CD8-positive, alpha-beta memory T cell (primary cell): ENCODE measurements around the gene MRPL38. TPM values are rescaled to one million over a fixed set of nuclear protein-coding genes. Genes with fewer than 3 reads are reported as not detected.
"Not testable (repeated sequence)": the region's sequence is repeated elsewhere in the genome, so short reads cannot be mapped to it uniquely, and the experiment has no call there.

ENCODE experiments used
- CTCF ChIA-PET: fragments of 350-600 bp; sonication (Branson Sonifier 250); formaldehyde crosslinking; loops from one replicate; lab custom pipeline; 2021; ENCODE audit warnings: antibody characterized with exemption; lab: Charles Lee
- POLR2A ChIA-PET: fragments of 350-600 bp; sonication (Branson Sonifier 250); formaldehyde crosslinking; loops from one replicate; lab custom pipeline; 2021; ENCODE audit warnings: antibody characterized with exemption; lab: Charles Lee
- DNase-seq, 5 donors: peaks; one replicate each; pipeline versions ENCODE4 v3.0.0 to v3.0.0-alpha.2; 2020 to 2022; ENCODE audit warnings: mixed read lengths in 1 of 5
- H3K27ac ChIP-seq: one replicate; pipeline ENCODE4 v1.7.0; 2013; ENCODE audit warnings: low read depth, mild to moderate bottlenecking, low read length, moderate library complexity
- H3K27me3 ChIP-seq: 2 replicates; pipeline ENCODE4 v1.7.0; 2013; ENCODE audit warnings: low read length, mild to moderate bottlenecking; ENCODE audit not compliant: insufficient read depth, poor library complexity, severe bottlenecking
- H3K36me3 ChIP-seq: 2 replicates; pipeline ENCODE4 v1.7.0; 2013; ENCODE audit warnings: mild to moderate bottlenecking, low read length, moderate library complexity; ENCODE audit not compliant: insufficient read depth
- H3K4me1 ChIP-seq: 2 replicates; pipeline ENCODE4 v1.7.0; 2013; ENCODE audit warnings: mild to moderate bottlenecking, low read length, moderate library complexity; ENCODE audit not compliant: insufficient read depth
- H3K4me3 ChIP-seq: 2 replicates; pipeline ENCODE4 v1.7.0; 2013; ENCODE audit warnings: mild to moderate bottlenecking, low read length
- H3K9me3 ChIP-seq: 2 replicates; pipeline ENCODE4 v1.7.0; 2013; ENCODE audit warnings: mild to moderate bottlenecking, low read length
- H3K27ac Mint-ChIP-seq, 8 donors: one replicate each; pipeline ENCODE4 v1.8.0; 2020 to 2021; ENCODE audit warnings: mixed read lengths in 8 of 8, mild to moderate bottlenecking in 6 of 8, inconsistent platforms in 3 of 8, moderate library complexity in 3 of 8
- H3K27me3 Mint-ChIP-seq, 2 donors: one replicate each; pipeline ENCODE4 v1.8.0; 2020 to 2021; ENCODE audit warnings: mixed read lengths in 2 of 2, mild to moderate bottlenecking in 1 of 2, moderate library complexity in 1 of 2
- H3K36me3 Mint-ChIP-seq, 3 donors: one replicate each; pipeline ENCODE4 v1.8.0; 2020 to 2021; ENCODE audit warnings: mixed read lengths in 3 of 3, inconsistent platforms in 1 of 3, mild to moderate bottlenecking in 1 of 3
- H3K4me1 Mint-ChIP-seq, 3 donors: one replicate each; pipeline ENCODE4 v1.8.0; 2020 to 2021; ENCODE audit warnings: mixed read lengths in 3 of 3, inconsistent platforms in 1 of 3, mild to moderate bottlenecking in 1 of 3
- H3K4me3 Mint-ChIP-seq, 7 donors: one replicate each; pipeline ENCODE4 v1.8.0; 2020 to 2021; ENCODE audit warnings: mixed read lengths in 7 of 7, mild to moderate bottlenecking in 6 of 7, moderate library complexity in 4 of 7, inconsistent platforms in 2 of 7
- H3K9me3 Mint-ChIP-seq, 5 donors: one replicate each; pipeline ENCODE4 v1.8.0; 2020 to 2022; ENCODE audit warnings: mixed read lengths in 5 of 5, mild to moderate bottlenecking in 3 of 5, moderate library complexity in 2 of 5, inconsistent platforms in 1 of 5
- polyA plus RNA-seq: library from polyadenylated mRNA; unstranded; fragments of 300-500 nt; fragmentation: Illumina TruSeq; gene quantifications from one replicate; pipeline ENCODE4 v1.2.3, GENCODE V29; 2021
- total RNA-seq, 2 experiments: library from RNA; stranded (reverse); gene quantifications; one replicate each; pipeline ENCODE4 v1.2.3, GENCODE V29; 2021

The MRPL38 gene
- total and polyA plus RNA-seq, 3 experiments from 2014 or later, result 73.1 to 180 (median 171) TPM

GRCh38 chr17:75864887-75865286, 39.8 kb downstream of the MRPL38 start:
- H3K36me3 Mint-ChIP-seq, H3K9me3 Mint-ChIP-seq, H3K27me3 ChIP-seq, H3K9me3 ChIP-seq, H3K27me3 Mint-ChIP-seq, H3K36me3 ChIP-seq: not testable (repeated sequence)
- ChIA-PET POLR2A (interaction anchor here (0.5 to 1.6 kb wide), 10 partner anchors 8 to 681 kb away, joined by 3 to 12 read pairs (median 5); partner anchors contain the start of genes TRIM47, UNK and WBP2), CTCF (interaction anchor here (0.8 to 2.3 kb wide), 8 partner anchors 9 to 141 kb away, joined by 4 to 12 read pairs (median 5); partner anchors contain the start of genes TRIM47, TRIM65 and WBP2)
- Mint-ChIP-seq H3K4me3 (peak overlapping the region; percentile 33 to 79 (median 69)), H3K4me1 (peaks cover 22 to 30% (median 26%) of the 10 kb centered on the region in 3 donors), H3K27ac (peak overlapping the region; percentile 85 to 99 (median 92))
- peaks cover 16% of the 10 kb centered on the region for H3K4me1 ChIP-seq
- peak in 2 of 5 donors; percentile 47 to 70 for DNase-seq
- H3K27ac ChIP-seq, result peak overlapping the region; percentile 71
- H3K4me3 ChIP-seq, result peak overlapping the region; percentile 5

- no peaks in the 10 kb centered on the region for H3K36me3 ChIP-seq
- H3K27me3 ChIP-seq, result no peaks in the 10 kb centered on the region
- peak overlapping the region; percentile 71 for H3K27ac ChIP-seq
- no peaks in the 10 kb centered on the region for H3K36me3 Mint-ChIP-seq
- H3K4me1 Mint-ChIP-seq, result peaks cover 22 to 30% (median 26%) of the 10 kb centered on the region in 3 donors
- peak overlapping the region; percentile 5 for H3K4me3 ChIP-seq
- CTCF ChIA-PET, result interaction anchor here (0.8 to 2.3 kb wide), 8 partner anchors 9 to 141 kb away, joined by 4 to 12 read pairs (median 5); partner anchors contain the start of genes TRIM47, TRIM65 and WBP2
- peaks cover 0 to 2% of the 10 kb centered on the region in 2 donors for H3K27me3 Mint-ChIP-seq
- H3K4me1 ChIP-seq, result peaks cover 16% of the 10 kb centered on the region
- peak; percentile 19 to 66 (median 47) for DNase-seq
- H3K27ac Mint-ChIP-seq, result peak overlapping the region; percentile 85 to 99 (median 92)
- POLR2A ChIA-PET, result interaction anchor here (0.5 to 1.6 kb wide), 10 partner anchors 9 to 681 kb away, joined by 3 to 12 read pairs (median 5); partner anchors contain the start of genes TRIM47, UNK and WBP2
- peak overlapping the region; percentile 33 to 79 (median 69) for H3K4me3 Mint-ChIP-seq
- H3K9me3 Mint-ChIP-seq, result no peaks in the 10 kb centered on the region
- no peaks in the 10 kb centered on the region for H3K9me3 ChIP-seq
Measured at GRCh38 chr17:75864448-75864871, 40.2 kb downstream of the MRPL38 start.

- POLR2A ChIA-PET, result interaction anchor here (0.8 to 1.2 kb wide), 2 partner anchors 14 to 34 kb away, joined by 3 read pairs; no protein-coding TSS in a partner anchor
- Mint-ChIP-seq H3K27ac (peak overlapping the region in 4 of 8 donors; percentile 66 to 79 (median 70)), H3K27me3 (peaks cover 0 to 2% of the 10 kb centered on the region in 2 donors), H3K9me3 (no peaks in the 10 kb centered on the region), H3K36me3 (no peaks in the 10 kb centered on the region), H3K4me3 (no peak overlapping the region), H3K4me1 (peaks cover 27 to 41% (median 30%) of the 10 kb centered on the region in 3 donors)
- DNase-seq, result no peak
- H3K36me3 ChIP-seq, result no peaks in the 10 kb centered on the region
- H3K4me3 ChIP-seq, result no peak overlapping the region
- H3K27ac ChIP-seq, result no peak overlapping the region
- CTCF ChIA-PET, result interaction anchor here (0.8 to 6.1 kb wide), 18 partner anchors 8 to 114 kb away, joined by 3 to 42 read pairs (median 8); partner anchors contain the start of genes TRIM47, TRIM65, UNC13D and UNK
- H3K4me1 ChIP-seq, result peaks cover 16% of the 10 kb centered on the region
- no peaks in the 10 kb centered on the region for H3K27me3 ChIP-seq
- H3K9me3 ChIP-seq, result no peaks in the 10 kb centered on the region
Measured at GRCh38 chr17:75861927-75862317, 42.8 kb downstream of the MRPL38 start.

GRCh38 chr17:75859358-75859757, 45.3 kb downstream of the MRPL38 start:
- ChIA-PET CTCF (interaction anchor here (0.9 to 6.1 kb wide), 7 partner anchors 12 to 226 kb away, joined by 3 to 42 read pairs (median 3); partner anchors contain the start of genes SMIM5, TRIM65 and UNK), POLR2A (interaction anchor here (0.6 to 1.1 kb wide), 2 partner anchors 13 to 94 kb away, joined by 3 read pairs; no protein-coding TSS in a partner anchor)
- not testable (repeated sequence) for H3K27me3 Mint-ChIP-seq, H3K27me3 ChIP-seq, H3K36me3 ChIP-seq, H3K4me3 Mint-ChIP-seq, H3K4me3 ChIP-seq, H3K27ac ChIP-seq, DNase-seq, H3K9me3 ChIP-seq, H3K9me3 Mint-ChIP-seq, H3K36me3 Mint-ChIP-seq
- H3K4me1 Mint-ChIP-seq, result peaks cover 19 to 35% (median 21%) of the 10 kb centered on the region in 3 donors
- peaks cover 16% of the 10 kb centered on the region for H3K4me1 ChIP-seq
- peak overlapping the region in 1 of 8 donors; percentile 57 for H3K27ac Mint-ChIP-seq

- Mint-ChIP-seq H3K27me3 (no peaks in the 10 kb centered on the region), H3K9me3 (no peaks in the 10 kb centered on the region), H3K4me3 (peak overlapping the region in 1 of 7 donors; percentile 92), H3K36me3 (peaks cover 3 to 18% (median 3%) of the 10 kb centered on the region in 3 donors), H3K4me1 (peaks cover 21 to 39% (median 21%) of the 10 kb centered on the region in 3 donors), H3K27ac (peak overlapping the region in 7 of 8 donors; percentile 83 to 93 (median 88))
- Histone ChIP-seq H3K9me3 (no peaks in the 10 kb centered on the region), H3K4me3 (peak overlapping the region; percentile 91), H3K27me3 (no peaks in the 10 kb centered on the region), H3K4me1 (peaks cover 22% of the 10 kb centered on the region), H3K27ac (peak overlapping the region; percentile 89), H3K36me3 (peaks cover 4% of the 10 kb centered on the region)
- CTCF ChIA-PET, result interaction anchor here (0.7 to 4.7 kb wide), 21 partner anchors 8 to 149 kb away, joined by 3 to 46 read pairs (median 7); partner anchors contain the start of genes GALK1, MRPL38, TRIM47 and TRIM65
- POLR2A ChIA-PET, result interaction anchor here (0.7 to 3.8 kb wide), 14 partner anchors 9 to 689 kb away, joined by 3 to 82 read pairs (median 12); partner anchors contain the start of genes TMEM94, TRIM47, TRIM65 and UNC13D
- no peak for DNase-seq
Measured at GRCh38 chr17:75856062-75856756, 48.5 kb downstream of the MRPL38 start.

GRCh38 chr17:75855310-75856061, 49.2 kb downstream of the MRPL38 start, which contains the start of gene WBP2:
TSS of gene WBP2 (minus strand) at chr17:75855335. CDS start at chr17:75855297, 38 bp downstream.
- H3K9me3 ChIP-seq, result no peaks in the 10 kb centered on the region
- H3K27ac ChIP-seq, result peak within 1 kb of the TSS; percentile 89
- H3K27me3 Mint-ChIP-seq, result no peaks in the 10 kb centered on the region
- H3K4me1 Mint-ChIP-seq, result peaks cover 21 to 37% (median 21%) of the 10 kb centered on the region in 3 donors
- H3K27me3 ChIP-seq, result no peaks in the 10 kb centered on the region
- peaks cover 12% of the 10 kb centered on the region for H3K36me3 ChIP-seq
- peak within 1 kb of the TSS in 7 of 8 donors; percentile 83 to 93 (median 88) for H3K27ac Mint-ChIP-seq
- peaks cover 22% of the 10 kb centered on the region for H3K4me1 ChIP-seq
- peaks cover 3 to 25% (median 3%) of the 10 kb centered on the region in 3 donors for H3K36me3 Mint-ChIP-seq
- H3K4me3 Mint-ChIP-seq, result peak within 1 kb of the TSS in 1 of 7 donors; percentile 92
- ChIA-PET CTCF (interaction anchor here (0.8 to 4.7 kb wide), 22 partner anchors 7 to 150 kb away, joined by 3 to 46 read pairs (median 7); partner anchors contain the start of genes GALK1, MRPL38, TRIM47 and TRIM65), POLR2A (interaction anchor here (0.6 to 3.8 kb wide), 20 partner anchors 8 to 678 kb away, joined by 3 to 82 read pairs (median 8); partner anchors contain the start of genes GALK1, TMEM94, TRIM47 and TRIM65)
- peak within 1 kb of the TSS; percentile 91 for H3K4me3 ChIP-seq
- H3K9me3 Mint-ChIP-seq, result no peaks in the 10 kb centered on the region
- DNase-seq, result peak; percentile 94 to 99 (median 98)

- ChIA-PET POLR2A (interaction anchor here (0.6 to 3.8 kb wide), 19 partner anchors 8 to 678 kb away, joined by 3 to 82 read pairs (median 11); partner anchors contain the start of genes GALK1, TMEM94, TRIM47 and TRIM65), CTCF (interaction anchor here (0.9 to 4.7 kb wide), 21 partner anchors 7 to 151 kb away, joined by 3 to 46 read pairs (median 7); partner anchors contain the start of genes GALK1, MRPL38, TRIM47 and TRIM65)
- Histone ChIP-seq H3K27ac (peak overlapping the region; percentile 89), H3K4me1 (peaks cover 22% of the 10 kb centered on the region), H3K4me3 (peak overlapping the region; percentile 64), H3K36me3 (peaks cover 15% of the 10 kb centered on the region), H3K9me3 (no peaks in the 10 kb centered on the region), H3K27me3 (no peaks in the 10 kb centered on the region)
- H3K9me3 Mint-ChIP-seq, result no peaks in the 10 kb centered on the region
- peaks cover 3 to 29% (median 3%) of the 10 kb centered on the region in 3 donors for H3K36me3 Mint-ChIP-seq
- H3K4me3 Mint-ChIP-seq, result no peak overlapping the region
- DNase-seq, result no peak
- peaks cover 21 to 37% (median 21%) of the 10 kb centered on the region in 3 donors for H3K4me1 Mint-ChIP-seq
- H3K27ac Mint-ChIP-seq, result no peak overlapping the region
- H3K27me3 Mint-ChIP-seq, result no peaks in the 10 kb centered on the region
Measured at GRCh38 chr17:75854881-75855309, 49.8 kb downstream of the MRPL38 start.
